ENCODE measurements around the gene TCP11L2. TPM values are rescaled to one million over a fixed set of nuclear protein-coding genes. Genes with fewer than 3 reads are reported as not detected.

Gene TCP11L2
- total and polyA plus RNA-seq, 2 of the 13 experiments (the other 11 are each of a cell fraction or from before 2014, with no cell fraction given): 4.6 to 24.1 TPM

GRCh38 chr12:106296179-106296877, 6.2 kb upstream of the TCP11L2 start (continued):
- no peak for TF ChIP-seq ZBTB10 (CRISPR knock-in tag; IDR thresholded peaks at IDR 0.05; ENCODE audit: borderline replicate concordance)
- no peak for TF ChIP-seq PHF21A (CRISPR knock-in tag; IDR thresholded peaks at IDR 0.05)
- no peak for TF ChIP-seq PAF1 (CRISPR knock-in tag; IDR thresholded peaks at IDR 0.05)
- TF ChIP-seq ZNF773 (CRISPR knock-in tag; IDR thresholded peaks at IDR 0.05; ENCODE audit: borderline replicate concordance): no peak
- TF ChIP-seq FOXP1 (IDR thresholded peaks at IDR 0.05): no peak
- TF ChIP-seq FOXP1 (CRISPR knock-in tag; IDR thresholded peaks at IDR 0.05): peak; percentile 30; the same call in 1 of the 2 replicates
- no peak for TF ChIP-seq YEATS4 (CRISPR knock-in tag; IDR thresholded peaks at IDR 0.05; ENCODE audit: borderline replicate concordance)
- TF ChIP-seq ZEB1 (IDR thresholded peaks at IDR 0.05; ENCODE audit: insufficient replicate concordance, low read depth): no peak
- TF ChIP-seq TFAP4 (IDR thresholded peaks at IDR 0.05; ENCODE audit: borderline replicate concordance, low read depth): no peak
- no peak for TF ChIP-seq GFI1 (CRISPR knock-in tag; IDR thresholded peaks at IDR 0.05; ENCODE audit: borderline replicate concordance)
- TF ChIP-seq ZNF710 (CRISPR knock-in tag; IDR thresholded peaks at IDR 0.05; ENCODE audit: borderline replicate concordance): no peak
- TF ChIP-seq HNF4A (CRISPR knock-in tag; IDR thresholded peaks at IDR 0.05): no peak
